ENCODE measurements around the gene SYNDIG1L.
"Not testable (repeated sequence)": the region's sequence is repeated elsewhere in the genome, so short reads cannot be mapped to it uniquely, and the experiment has no call there.

SYNDIG1L gene

GRCh38 chr14:74426202-74426582 is at the start of gene SYNDIG1L:
Gene SYNDIG1L (minus strand): TSS chr14:74426210. CDS start chr14:74409744, 16,466 bp downstream.
- no peak for DNase-seq

- DNase-seq = no peak
Observed at GRCh38 chr14:74475678-74476077, 49.7 kb upstream of the SYNDIG1L start.

DNA sequence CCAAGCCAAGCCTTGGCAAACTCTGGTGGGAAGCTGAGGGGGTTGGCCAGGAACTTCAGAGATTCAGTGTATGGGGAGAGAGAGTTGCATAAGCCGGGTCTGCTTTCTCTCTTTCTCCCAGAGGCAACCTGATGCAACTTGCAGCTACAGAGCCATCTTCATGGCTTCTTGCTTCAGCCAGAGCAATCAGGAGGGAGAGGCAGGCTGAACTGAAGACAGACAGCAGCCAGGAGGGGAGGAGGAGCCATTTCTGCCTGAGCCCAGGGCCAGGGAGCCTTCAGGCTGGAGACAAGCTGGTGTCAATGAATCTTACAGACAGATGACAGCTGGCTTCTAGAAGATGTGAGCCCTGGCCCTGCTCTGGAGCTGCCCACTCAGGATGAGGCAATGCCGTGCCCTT is 48.4 kb upstream of the SYNDIG1L start:
- no peak for DNase-seq

- DNase-seq = no peak
Observed at GRCh38 chr14:74472601-74473000, 46.6 kb upstream of the SYNDIG1L start.

GRCh38 chr14:74469548-74470518 is 43.8 kb upstream of the SYNDIG1L start:
- no peak for DNase-seq

DNA sequence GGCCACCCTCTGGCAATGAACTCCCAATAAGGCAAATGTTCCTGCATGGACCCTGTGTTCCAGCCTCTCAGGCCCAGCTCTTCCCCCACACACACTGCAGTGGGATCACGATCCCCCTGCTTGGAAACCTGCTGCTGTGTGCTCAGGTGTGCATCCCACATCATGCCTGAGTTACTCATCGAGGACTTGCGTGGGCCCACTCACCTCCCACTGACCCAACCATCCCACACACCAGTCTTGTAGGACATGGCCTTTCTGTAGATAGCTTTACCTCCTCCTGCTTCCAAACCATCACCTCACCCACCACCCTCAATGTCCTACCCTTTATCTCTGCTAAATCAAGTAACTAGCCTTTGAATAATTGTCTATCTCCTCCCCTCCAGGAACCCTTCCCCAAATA is 42.5 kb upstream of the SYNDIG1L start:
- no peak for DNase-seq

GRCh38 chr14:74465335-74465734 is 39.3 kb upstream of the SYNDIG1L start:
- no peak for DNase-seq

- DNase-seq = no peak
Observed at GRCh38 chr14:74464785-74465184, 38.8 kb upstream of the SYNDIG1L start.

GRCh38 chr14:74463697-74464096 is 37.7 kb upstream of the SYNDIG1L start:
- DNase-seq = no peak

DNA sequence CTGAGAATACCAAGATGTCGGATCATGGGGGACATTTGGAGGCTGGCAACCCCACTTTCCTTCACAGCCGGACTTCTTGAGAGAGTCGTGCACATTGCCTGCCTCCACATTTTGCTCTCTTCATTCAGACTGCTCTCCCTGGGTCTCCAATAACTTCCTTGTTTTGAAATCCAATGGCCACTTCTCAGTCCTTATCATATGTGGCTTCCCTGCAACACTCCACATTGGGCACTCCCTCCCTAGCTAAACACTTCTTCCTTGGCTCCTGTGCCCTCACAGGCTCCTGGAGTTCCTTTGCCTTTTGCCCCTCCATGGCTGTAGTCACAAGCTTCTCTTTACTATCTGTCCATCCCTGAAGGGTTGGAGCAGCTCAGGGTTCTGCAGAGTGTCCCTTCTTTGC is 37.0 kb upstream of the SYNDIG1L start:
- DNase-seq = no peak

GRCh38 chr14:74459976-74460375 is 34.0 kb upstream of the SYNDIG1L start:
- DNase-seq = no peak

DNA sequence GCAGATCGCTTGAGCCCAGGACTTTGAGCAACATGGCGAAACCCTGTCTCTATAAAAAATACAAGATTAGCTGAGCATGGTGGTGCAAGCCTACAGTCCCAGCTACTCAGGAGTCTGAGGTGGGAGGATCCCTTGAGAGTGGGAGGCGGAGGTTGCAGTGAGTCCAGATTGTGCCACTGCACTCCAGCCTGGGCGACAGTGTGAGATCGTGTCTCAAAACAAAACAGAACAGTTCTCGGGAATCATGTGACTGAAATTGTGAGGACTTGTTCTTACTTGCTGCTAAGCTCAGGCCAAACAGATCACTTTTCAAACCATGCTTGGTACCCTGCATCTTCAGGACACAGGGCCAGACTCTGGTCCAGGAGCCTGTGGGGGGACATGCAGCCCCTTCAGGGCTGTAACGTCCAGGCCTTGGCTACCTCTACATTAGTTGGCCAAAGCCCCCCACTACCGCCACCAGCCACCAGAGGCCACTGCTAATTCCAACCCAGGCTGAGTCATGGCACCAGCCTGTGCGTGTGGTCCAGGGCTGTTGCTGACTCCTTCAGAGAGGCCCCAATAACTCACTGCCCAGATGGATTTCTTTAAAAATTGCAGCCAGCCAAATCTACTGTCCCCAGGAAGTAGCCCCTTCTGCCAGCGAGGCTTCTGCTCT is 33.4 kb upstream of the SYNDIG1L start:
- DNase-seq = no peak

DNA sequence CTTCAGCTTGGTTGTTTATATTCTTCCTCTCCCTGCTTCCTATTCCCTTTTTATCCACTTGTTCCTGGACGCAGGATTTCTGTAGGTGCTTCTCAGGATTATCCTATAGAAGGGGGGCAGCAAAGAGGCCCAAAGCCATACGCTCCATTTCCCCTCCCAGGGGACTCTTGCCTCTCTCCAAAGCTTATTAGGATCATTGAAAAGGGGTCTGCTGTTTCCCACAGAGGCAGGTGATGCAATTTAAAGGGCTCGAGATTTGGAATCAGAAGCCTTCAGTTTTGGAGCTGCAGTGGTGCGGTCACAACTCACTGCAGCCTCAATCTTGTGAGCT is 31.5 kb upstream of the SYNDIG1L start:
- DNase-seq = no peak

GRCh38 chr14:74456684-74457564 is 30.9 kb upstream of the SYNDIG1L start:
- no peak for DNase-seq

DNA sequence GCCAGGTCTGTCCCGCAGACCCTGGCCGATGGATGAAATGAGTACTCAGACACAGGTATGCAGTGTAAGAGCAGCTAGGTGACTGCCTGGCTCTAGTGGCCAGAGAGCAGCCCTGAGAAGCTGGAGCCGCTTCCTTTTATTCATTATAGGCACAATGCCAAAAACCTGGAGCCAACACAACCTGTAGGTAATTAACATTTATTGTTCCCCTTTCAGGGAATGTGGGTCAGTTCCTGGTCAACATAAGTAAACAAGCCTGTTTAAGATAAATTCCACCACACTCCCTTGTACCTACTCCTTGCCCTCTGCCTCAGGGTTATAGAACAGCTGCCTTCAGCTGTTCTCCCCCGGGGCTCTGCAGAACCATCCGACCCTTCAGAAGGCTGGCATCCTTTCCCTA is 28.4 kb upstream of the SYNDIG1L start:
- DNase-seq = not testable (repeated sequence)

DNA sequence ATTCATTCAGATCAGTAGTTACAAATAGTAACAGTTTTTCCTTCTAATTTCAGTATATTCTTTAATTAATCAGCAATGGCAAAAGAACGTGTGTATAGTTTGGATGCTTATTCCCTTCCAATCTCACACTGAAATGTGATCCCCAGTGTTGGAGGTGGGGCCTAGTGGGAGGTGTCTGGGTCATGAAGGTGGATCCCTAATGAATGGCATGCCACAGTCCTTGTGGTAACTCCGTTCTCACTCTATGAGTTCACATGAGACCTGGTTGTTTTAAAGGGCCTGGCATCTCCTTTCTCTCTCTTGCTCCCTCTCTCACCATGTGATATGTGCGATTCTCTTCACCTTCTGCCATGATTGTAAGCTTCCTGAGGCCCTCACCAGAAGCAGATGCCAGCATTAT is 18.9 kb upstream of the SYNDIG1L start:
- DNase-seq = no peak

- no peak for DNase-seq
Observed at GRCh38 chr14:74442757-74443156, 16.7 kb upstream of the SYNDIG1L start.

GRCh38 chr14:74441113-74441512 is 15.1 kb upstream of the SYNDIG1L start:
- DNase-seq = no peak

- no peak for DNase-seq
Observed at GRCh38 chr14:74438351-74438915, 12.4 kb upstream of the SYNDIG1L start.

GRCh38 chr14:74437496-74438053 is 11.6 kb upstream of the SYNDIG1L start:
- no peak for DNase-seq

GRCh38 chr14:74434294-74434693 is 8.3 kb upstream of the SYNDIG1L start:
- DNase-seq = no peak

GRCh38 chr14:74429991-74430390 is 4.0 kb upstream of the SYNDIG1L start:
- no peak for DNase-seq
